LNCAP (cell line): ENCODE results near the gene PLCG2.

Experiments
- CTCF ChIP-seq: fragments of 450-650 bp; IDR thresholded peaks from 2 replicates; pipeline ENCODE4 v1.5.1; 2017; ENCODE audit warnings: mild to moderate bottlenecking

PLCG2 gene

GRCh38 chr16:81746566-81746965 lies 32.5 kb upstream of the PLCG2 start:
- TF ChIP-seq CTCF = no peak

GRCh38 chr16:81748476-81749198 lies 30.5 kb upstream of the PLCG2 start:
- TF ChIP-seq CTCF = no peak

GRCh38 chr16:81752225-81752875 lies 26.7 kb upstream of the PLCG2 start:
- no peak for TF ChIP-seq CTCF

- TF ChIP-seq CTCF = no peak
Measured at GRCh38 chr16:81752876-81753227, 26.2 kb upstream of the PLCG2 start.

GRCh38 chr16:81754858-81755257 lies 24.2 kb upstream of the PLCG2 start:
- no peak for TF ChIP-seq CTCF

- no peak for TF ChIP-seq CTCF
Measured at GRCh38 chr16:81755915-81756614, 23.0 kb upstream of the PLCG2 start.

GRCh38 chr16:81756615-81757356 lies 22.3 kb upstream of the PLCG2 start:
- TF ChIP-seq CTCF = no peak
